ENCODE results near the gene MCRIP1.

MCRIP1 gene

GRCh38 chr17:81828656-81829055 is 4.4 kb downstream of the MCRIP1 start:
- no peak overlapping the region for H3K4me3 ChIP-seq (ENCODE audit: low read length)
- no peak overlapping the region for H2AFZ ChIP-seq (ENCODE audit: low read depth, low read length)
- H3K9me3 ChIP-seq (ENCODE audit: low read length): no peaks in the 10 kb centered on the region
- no peaks in the 10 kb centered on the region for H3K27me3 ChIP-seq (ENCODE audit: insufficient read depth, low read length)
- H3K36me3 ChIP-seq (ENCODE audit: insufficient read depth, low read length): peaks cover 6% of the 10 kb centered on the region
- H3K4me1 ChIP-seq (ENCODE audit: insufficient read depth, low read length): peaks cover 10% of the 10 kb centered on the region

GRCh38 chr17:81825841-81826466 is 7.1 kb downstream of the MCRIP1 start:
- H2AFZ ChIP-seq (ENCODE audit: low read depth, low read length): no peak overlapping the region
- H3K36me3 ChIP-seq (ENCODE audit: insufficient read depth, low read length): peaks cover 10% of the 10 kb centered on the region
- H3K4me3 ChIP-seq (ENCODE audit: low read length): no peak overlapping the region
- no peaks in the 10 kb centered on the region for H3K27me3 ChIP-seq (ENCODE audit: insufficient read depth, low read length)
- H3K9me3 ChIP-seq (ENCODE audit: low read length): no peaks in the 10 kb centered on the region
- H3K4me1 ChIP-seq (ENCODE audit: insufficient read depth, low read length): no peaks in the 10 kb centered on the region

DNA sequence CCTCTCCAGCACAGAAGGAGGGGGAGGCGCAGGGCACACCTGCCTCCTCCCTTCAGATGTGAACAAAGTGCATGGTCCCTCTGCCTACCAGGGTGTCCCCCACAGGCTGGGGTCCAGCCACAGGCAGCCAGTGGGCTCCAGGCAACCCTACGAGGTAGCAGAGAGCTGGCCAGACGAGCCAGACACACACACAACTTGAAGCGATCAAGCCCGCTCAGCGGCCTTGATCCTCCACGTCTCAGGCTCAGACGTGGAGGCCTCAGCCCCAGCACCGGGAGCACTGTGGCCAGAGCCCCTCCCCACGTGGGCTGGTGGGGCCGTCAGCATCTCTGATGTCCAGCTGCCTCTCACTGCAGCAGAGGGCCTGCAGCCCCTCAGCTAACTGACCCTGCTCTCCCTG is 8.5 kb downstream of the MCRIP1 start:
- Histone ChIP-seq H3K4me3 (ENCODE audit: low read length) (no peak overlapping the region), H3K4me1 (ENCODE audit: insufficient read depth, low read length) (no peaks in the 10 kb centered on the region), H2AFZ (ENCODE audit: low read depth, low read length) (no peak overlapping the region), H3K36me3 (ENCODE audit: insufficient read depth, low read length) (peaks cover 10% of the 10 kb centered on the region), H3K9me3 (ENCODE audit: low read length) (no peaks in the 10 kb centered on the region), H3K27me3 (ENCODE audit: insufficient read depth, low read length) (no peaks in the 10 kb centered on the region)

GRCh38 chr17:81823820-81824550 is 9.1 kb downstream of the MCRIP1 start:
- Histone ChIP-seq H3K9me3 (ENCODE audit: low read length) (no peaks in the 10 kb centered on the region), H3K4me1 (ENCODE audit: insufficient read depth, low read length) (no peaks in the 10 kb centered on the region), H3K27me3 (ENCODE audit: insufficient read depth, low read length) (no peaks in the 10 kb centered on the region), H2AFZ (ENCODE audit: low read depth, low read length) (no peak overlapping the region), H3K36me3 (ENCODE audit: insufficient read depth, low read length) (peaks cover 10% of the 10 kb centered on the region), H3K4me3 (ENCODE audit: low read length) (no peak overlapping the region)

DNA sequence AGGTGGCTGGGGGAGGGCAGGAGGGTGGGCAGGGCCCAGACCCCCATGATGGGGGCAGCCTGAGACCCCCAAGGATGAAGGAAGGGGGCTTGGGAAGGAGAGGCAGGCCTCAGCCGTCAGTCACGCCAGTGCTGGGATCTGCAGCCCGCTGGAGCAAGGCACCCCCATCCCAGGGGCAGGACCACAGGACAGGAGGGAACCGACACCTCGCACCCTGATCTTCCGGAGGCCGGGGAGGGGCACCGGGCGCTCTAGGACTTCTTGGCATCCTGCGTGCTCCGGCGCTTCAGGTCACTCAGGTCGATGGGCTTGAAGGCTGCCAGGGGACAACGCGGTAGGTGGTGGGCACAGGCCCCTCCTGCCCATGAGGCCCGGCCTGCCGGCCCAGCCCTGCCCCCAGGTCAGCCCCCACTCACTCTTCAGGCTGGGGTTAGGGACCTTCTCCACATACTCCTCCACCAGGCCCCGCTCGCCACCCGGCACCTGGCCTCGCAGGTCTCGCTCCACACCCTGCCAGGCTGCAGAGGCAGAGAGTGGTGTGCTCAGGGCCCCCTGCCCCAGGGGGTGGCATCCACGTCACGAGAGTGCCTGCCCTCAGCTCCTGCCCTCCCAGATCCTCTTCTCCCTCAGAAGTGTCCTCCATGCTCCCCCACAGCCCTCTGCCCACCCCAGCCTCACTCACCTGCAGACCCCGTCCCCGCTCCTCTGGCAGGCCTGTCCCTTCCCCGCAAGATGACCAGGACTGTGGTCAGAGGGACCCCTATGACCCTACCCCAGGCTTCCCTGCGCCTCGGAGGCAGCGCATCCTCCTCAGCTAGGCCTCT is 9.9 kb downstream of the MCRIP1 start:
- Histone ChIP-seq H2AFZ (ENCODE audit: low read depth, low read length) (no peak overlapping the region), H3K36me3 (ENCODE audit: insufficient read depth, low read length) (peaks cover 10% of the 10 kb centered on the region), H3K4me1 (ENCODE audit: insufficient read depth, low read length) (no peaks in the 10 kb centered on the region), H3K9me3 (ENCODE audit: low read length) (no peaks in the 10 kb centered on the region), H3K4me3 (ENCODE audit: low read length) (no peak overlapping the region), H3K27me3 (ENCODE audit: insufficient read depth, low read length) (no peaks in the 10 kb centered on the region)

GRCh38 chr17:81822312-81822637 is 10.8 kb downstream of the MCRIP1 start:
- no peaks in the 10 kb centered on the region for H3K4me1 ChIP-seq (ENCODE audit: insufficient read depth, low read length)
- H3K27me3 ChIP-seq (ENCODE audit: insufficient read depth, low read length): no peaks in the 10 kb centered on the region
- no peak overlapping the region for H2AFZ ChIP-seq (ENCODE audit: low read depth, low read length)
- no peak overlapping the region for H3K4me3 ChIP-seq (ENCODE audit: low read length)
- H3K36me3 ChIP-seq (ENCODE audit: insufficient read depth, low read length): peaks cover 10% of the 10 kb centered on the region
- no peaks in the 10 kb centered on the region for H3K9me3 ChIP-seq (ENCODE audit: low read length)

DNA sequence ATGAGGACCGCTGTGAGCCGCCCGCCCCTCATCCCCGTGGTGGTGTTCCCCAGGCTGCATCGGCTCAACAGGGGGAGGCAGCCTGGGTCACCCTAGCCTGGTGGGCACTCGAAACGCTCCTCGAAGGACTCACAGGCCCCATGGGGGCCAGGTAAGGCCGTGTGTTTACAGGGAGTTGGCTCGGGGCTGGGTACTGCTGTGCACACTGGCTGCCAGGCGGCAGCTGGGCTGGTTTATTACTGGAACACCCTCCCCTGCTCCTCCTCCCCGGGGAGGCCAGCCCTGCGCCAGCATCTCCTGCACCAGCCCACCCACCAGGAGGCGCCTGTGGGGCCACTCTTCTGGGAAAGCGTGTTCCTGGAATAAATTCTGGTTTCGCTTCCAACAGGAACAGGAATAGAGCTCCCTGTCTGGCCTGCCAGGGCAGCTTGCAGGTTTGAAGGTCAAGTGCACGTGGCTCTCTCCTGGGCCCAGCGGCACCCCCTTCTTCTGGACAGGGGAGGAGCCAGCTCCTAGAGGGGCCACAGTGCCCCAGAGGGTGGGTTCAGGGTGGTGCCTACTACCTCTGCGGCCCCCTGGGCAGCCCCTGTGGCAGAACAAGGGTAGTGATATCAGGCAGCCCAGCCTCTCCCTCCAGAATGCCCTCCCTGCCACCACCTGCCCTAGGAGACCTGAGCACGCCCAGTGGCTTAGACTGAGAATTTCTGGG is 11.3 kb downstream of the MCRIP1 start:
- Histone ChIP-seq H2AFZ (ENCODE audit: low read depth, low read length) (no peak overlapping the region), H3K27me3 (ENCODE audit: insufficient read depth, low read length) (no peaks in the 10 kb centered on the region), H3K36me3 (ENCODE audit: insufficient read depth, low read length) (peaks cover 10% of the 10 kb centered on the region), H3K4me1 (ENCODE audit: insufficient read depth, low read length) (no peaks in the 10 kb centered on the region), H3K9me3 (ENCODE audit: low read length) (no peaks in the 10 kb centered on the region), H3K4me3 (ENCODE audit: low read length) (no peak overlapping the region)

DNA sequence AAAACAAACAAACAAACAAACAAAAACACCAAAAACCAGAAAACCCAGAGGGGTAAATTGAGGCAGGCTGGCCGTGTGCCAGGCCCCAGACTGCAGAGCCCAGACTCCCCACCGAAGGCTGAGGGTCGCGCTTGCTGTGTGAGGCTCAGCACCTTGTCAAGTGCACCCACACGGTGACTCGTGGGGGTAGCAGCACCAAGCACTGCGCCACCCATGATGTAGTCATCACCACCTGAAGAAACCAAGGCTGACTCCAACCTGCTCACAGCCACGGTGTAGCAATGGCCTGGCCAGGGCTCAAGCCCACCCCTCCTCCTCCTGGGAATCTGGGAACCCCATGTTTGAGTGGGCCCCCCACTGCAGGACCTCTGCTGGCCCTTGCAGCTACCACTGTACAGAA is 11.9 kb downstream of the MCRIP1 start:
- Histone ChIP-seq H2AFZ (ENCODE audit: low read depth, low read length) (no peak overlapping the region), H3K4me1 (ENCODE audit: insufficient read depth, low read length) (no peaks in the 10 kb centered on the region), H3K36me3 (ENCODE audit: insufficient read depth, low read length) (peaks cover 10% of the 10 kb centered on the region), H3K9me3 (ENCODE audit: low read length) (no peaks in the 10 kb centered on the region), H3K4me3 (ENCODE audit: low read length) (no peak overlapping the region), H3K27me3 (ENCODE audit: insufficient read depth, low read length) (no peaks in the 10 kb centered on the region)

- H3K4me1 ChIP-seq (ENCODE audit: insufficient read depth, low read length): no peaks in the 10 kb centered on the region
- no peaks in the 10 kb centered on the region for H3K9me3 ChIP-seq (ENCODE audit: low read length)
- H3K36me3 ChIP-seq (ENCODE audit: insufficient read depth, low read length): peaks cover 5% of the 10 kb centered on the region
- no peak overlapping the region for H2AFZ ChIP-seq (ENCODE audit: low read depth, low read length)
- peaks cover 2% of the 10 kb centered on the region for H3K27me3 ChIP-seq (ENCODE audit: insufficient read depth, low read length)
- no peak overlapping the region for H3K4me3 ChIP-seq (ENCODE audit: low read length)
Observed at GRCh38 chr17:81819708-81820107, 13.4 kb downstream of the MCRIP1 start.

- H2AFZ ChIP-seq (ENCODE audit: low read depth, low read length): no peak overlapping the region
- H3K9me3 ChIP-seq (ENCODE audit: low read length): no peaks in the 10 kb centered on the region
- no peak overlapping the region for H3K4me3 ChIP-seq (ENCODE audit: low read length)
- H3K27me3 ChIP-seq (ENCODE audit: insufficient read depth, low read length): peaks cover 16% of the 10 kb centered on the region
- peaks cover 5% of the 10 kb centered on the region for H3K36me3 ChIP-seq (ENCODE audit: insufficient read depth, low read length)
- H3K4me1 ChIP-seq (ENCODE audit: insufficient read depth, low read length): no peaks in the 10 kb centered on the region
Observed at GRCh38 chr17:81817758-81818147, 15.3 kb downstream of the MCRIP1 start.

DNA sequence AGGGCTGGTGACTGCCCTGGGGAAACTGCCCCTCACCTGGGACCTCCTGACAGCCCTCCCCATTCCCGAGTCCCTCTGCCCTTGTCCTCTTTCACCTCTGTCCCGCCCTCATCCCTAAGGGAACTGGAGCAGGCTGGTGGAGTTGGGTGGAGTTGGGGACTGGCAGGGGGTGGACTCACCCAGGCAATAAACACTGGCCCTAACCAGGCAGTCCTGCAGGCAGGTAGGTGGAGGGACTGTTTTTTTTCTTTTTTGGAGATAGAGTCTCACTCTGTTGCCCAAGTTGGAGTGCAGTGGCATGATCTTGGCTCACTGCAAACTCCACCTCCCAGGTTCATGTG is 17.5 kb downstream of the MCRIP1 start:
- H3K9me3 ChIP-seq (ENCODE audit: low read length): no peaks in the 10 kb centered on the region
- no peak overlapping the region for H3K4me3 ChIP-seq (ENCODE audit: low read length)
- no peaks in the 10 kb centered on the region for H3K4me1 ChIP-seq (ENCODE audit: insufficient read depth, low read length)
- H3K27me3 ChIP-seq (ENCODE audit: insufficient read depth, low read length): peaks cover 27% of the 10 kb centered on the region
- no peak overlapping the region for H2AFZ ChIP-seq (ENCODE audit: low read depth, low read length)
- H3K36me3 ChIP-seq (ENCODE audit: insufficient read depth, low read length): no peaks in the 10 kb centered on the region

GRCh38 chr17:81814748-81815645 is 18.1 kb downstream of the MCRIP1 start:
- Histone ChIP-seq H3K4me3 (ENCODE audit: low read length) (no peak overlapping the region), H3K9me3 (ENCODE audit: low read length) (no peaks in the 10 kb centered on the region), H3K4me1 (ENCODE audit: insufficient read depth, low read length) (no peaks in the 10 kb centered on the region), H3K36me3 (ENCODE audit: insufficient read depth, low read length) (no peaks in the 10 kb centered on the region), H3K27me3 (ENCODE audit: insufficient read depth, low read length) (peaks cover 31% of the 10 kb centered on the region), H2AFZ (ENCODE audit: low read depth, low read length) (no peak overlapping the region)

All from neuron (in vitro differentiated cells).